BLaER1 (cell line): Measurements from ENCODE around the gene SZT2.

Source experiments
- H3K27ac ChIP-seq: shearing (Covaris generic); formaldehyde crosslinking; 2 replicates; pipeline ENCODE4 v1.8.1; 2022
- H3K27me3 ChIP-seq: shearing (Covaris generic); formaldehyde crosslinking; 2 replicates; pipeline ENCODE4 v1.8.1; 2022
- H3K36me3 ChIP-seq: shearing (Covaris generic); formaldehyde crosslinking; 2 replicates; pipeline ENCODE4 v1.8.1; 2022
- H3K4me1 ChIP-seq: shearing (Covaris generic); formaldehyde crosslinking; 2 replicates; pipeline ENCODE4 v1.8.1; 2022
- H3K4me2 ChIP-seq: shearing (Covaris generic); formaldehyde crosslinking; 2 replicates; pipeline ENCODE4 v1.8.1; 2022
- H3K4me3 ChIP-seq: shearing (Covaris generic); formaldehyde crosslinking; 2 replicates; pipeline ENCODE4 v1.8.1; 2022
- H3K9ac ChIP-seq: shearing (Covaris generic); formaldehyde crosslinking; 2 replicates; pipeline ENCODE4 v1.8.1; 2022
- H3K9me3 ChIP-seq: shearing (Covaris generic); formaldehyde crosslinking; 2 replicates; pipeline ENCODE4 v1.8.1; 2022
- H4K20me1 ChIP-seq: shearing (Covaris generic); formaldehyde crosslinking; 2 replicates; pipeline ENCODE4 v1.8.1; 2022
- Cebpa-rat ChIP-seq: shearing (Covaris generic); IDR thresholded peaks from 2 replicates; pipeline ENCODE4 v1.8.1; 2022

The SZT2 gene

GRCh38 chr1:43503534-43503933 lies 113.8 kb downstream of the SZT2 start:
- Histone ChIP-seq H3K4me3 (no peak overlapping the region), H3K4me2 (no peak overlapping the region), H3K9ac (no peak overlapping the region), H4K20me1 (no peaks in the 10 kb centered on the region), H3K4me1 (no peaks in the 10 kb centered on the region), H3K27ac (no peak overlapping the region), H3K9me3 (no peaks in the 10 kb centered on the region), H3K36me3 (no peaks in the 10 kb centered on the region), H3K27me3 (no peaks in the 10 kb centered on the region)
- TF ChIP-seq Cebpa-rat, result no peak
